Hepatic stellate cell (primary cell): ENCODE data around the gene OSBP2.
A peak's percentile ranks its signal among the peaks of the same experiment; 100 is the strongest.
"Not testable (repeated sequence)": the region's sequence is repeated elsewhere in the genome, so short reads cannot be mapped to it uniquely, and the experiment has no call there.

ENCODE experiments used
- DNase-seq: peaks from one replicate; pipeline ENCODE4 v3.0.0; 2011; ENCODE audit warnings: low spot score

OSBP2 gene

GRCh38 chr22:30676565-30676964, 18.1 kb upstream of the OSBP2 start:
- DNase-seq = not testable (repeated sequence)

GRCh38 chr22:30679895-30680690, 14.6 kb upstream of the OSBP2 start:
- DNase-seq = not testable (repeated sequence)

- no peak for DNase-seq
These were observed 13.5 kb upstream of the OSBP2 start for GRCh38 chr22:30680991-30681770.

- no peak for DNase-seq
These were observed 12.8 kb upstream of the OSBP2 start for GRCh38 chr22:30681831-30682230.

GRCh38 chr22:30685178-30685577, 9.5 kb upstream of the OSBP2 start:
- no peak for DNase-seq

- no peak for DNase-seq
These were observed 7.3 kb upstream of the OSBP2 start for GRCh38 chr22:30687358-30687757.

GRCh38 chr22:30689622-30690021, 5.1 kb upstream of the OSBP2 start:
- DNase-seq = no peak

GRCh38 chr22:30691204-30691603, 3.5 kb upstream of the OSBP2 start:
- no peak for DNase-seq

GRCh38 chr22:30694171-30694639, 469 bp upstream of the OSBP2 start:
- peak; percentile 16 for DNase-seq

- no peak for DNase-seq
These were observed 727 bp downstream of the OSBP2 start for GRCh38 chr22:30695351-30695851.

GRCh38 chr22:30695871-30696655, 1.4 kb downstream of the OSBP2 start:
- no peak for DNase-seq

GRCh38 chr22:30697975-30698374, 3.3 kb downstream of the OSBP2 start:
- DNase-seq = no peak

GRCh38 chr22:30701872-30702271, 7.2 kb downstream of the OSBP2 start:
- peak; percentile 59 for DNase-seq

GRCh38 chr22:30702856-30703255, 8.2 kb downstream of the OSBP2 start:
- no peak for DNase-seq

- DNase-seq = no peak
These were observed 10.3 kb downstream of the OSBP2 start for GRCh38 chr22:30704978-30705377.

- no peak for DNase-seq
These were observed 11.3 kb downstream of the OSBP2 start for GRCh38 chr22:30705710-30706651.

GRCh38 chr22:30709980-30710379, 15.3 kb downstream of the OSBP2 start:
- not testable (repeated sequence) for DNase-seq

- DNase-seq = no peak
These were observed 17.4 kb downstream of the OSBP2 start for GRCh38 chr22:30712094-30712493.

- DNase-seq = no peak
These were observed 19.4 kb downstream of the OSBP2 start for GRCh38 chr22:30714062-30714461.

- peak; percentile 54 for DNase-seq
These were observed 22.8 kb downstream of the OSBP2 start for GRCh38 chr22:30717331-30717921.

GRCh38 chr22:30717952-30718351, 23.3 kb downstream of the OSBP2 start:
- DNase-seq = no peak
